HG03064 (cell line): ENCODE results near the gene RSRC1.
"Not testable (repeated sequence)": the region's sequence is repeated elsewhere in the genome, so short reads cannot be mapped to it uniquely, and the experiment has no call there.

ENCODE experiments used
- ATAC-seq: cut with Tn5 transposase; IDR thresholded peaks from one replicate; pipeline ENCODE4 v1.9.1; 2021; ENCODE audit warnings: low read depth; ENCODE audit not compliant: unreplicated experiment

RSRC1 gene

GRCh38 chr3:158122721-158123120, 12.8 kb downstream of the RSRC1 start:
- not testable (repeated sequence) for ATAC-seq

GRCh38 chr3:158127250-158128219, 17.6 kb downstream of the RSRC1 start:
- no peak for ATAC-seq

GRCh38 chr3:158128755-158129154, 18.9 kb downstream of the RSRC1 start:
- ATAC-seq = no peak

GRCh38 chr3:158134363-158134762, 24.5 kb downstream of the RSRC1 start:
- ATAC-seq = no peak

- no peak for ATAC-seq
Observed at GRCh38 chr3:158140396-158140795, 30.5 kb downstream of the RSRC1 start.

- no peak for ATAC-seq
Observed at GRCh38 chr3:158148218-158148617, 38.3 kb downstream of the RSRC1 start.

- no peak for ATAC-seq
Observed at GRCh38 chr3:158152186-158152585, 42.3 kb downstream of the RSRC1 start.

GRCh38 chr3:158158969-158159368, 49.1 kb downstream of the RSRC1 start:
- ATAC-seq = no peak

GRCh38 chr3:158159714-158160113, 49.8 kb downstream of the RSRC1 start:
- no peak for ATAC-seq

GRCh38 chr3:158160958-158161357, 51.1 kb downstream of the RSRC1 start:
- ATAC-seq = no peak

GRCh38 chr3:158165141-158165655, 55.3 kb downstream of the RSRC1 start:
- ATAC-seq = no peak

GRCh38 chr3:158165730-158166129, 55.8 kb downstream of the RSRC1 start:
- no peak for ATAC-seq

GRCh38 chr3:158166223-158166622, 56.3 kb downstream of the RSRC1 start:
- no peak for ATAC-seq

- no peak for ATAC-seq
Observed at GRCh38 chr3:158167737-158168557, 58.1 kb downstream of the RSRC1 start.

- no peak for ATAC-seq
Observed at GRCh38 chr3:158169091-158169491, 59.2 kb downstream of the RSRC1 start.

GRCh38 chr3:158181096-158181495, 71.2 kb downstream of the RSRC1 start:
- no peak for ATAC-seq

GRCh38 chr3:158185711-158186110, 75.8 kb downstream of the RSRC1 start:
- no peak for ATAC-seq

GRCh38 chr3:158200955-158201354, 91.1 kb downstream of the RSRC1 start:
- no peak for ATAC-seq

- ATAC-seq = no peak
Observed at GRCh38 chr3:158205324-158205723, 95.4 kb downstream of the RSRC1 start.

GRCh38 chr3:158205994-158206393, 96.1 kb downstream of the RSRC1 start:
- no peak for ATAC-seq

- ATAC-seq = no peak
Observed at GRCh38 chr3:158210067-158210466, 100.2 kb downstream of the RSRC1 start.
